HG02981 (cell line): ENCODE measurements around the gene CNTN6.

ENCODE experiments used
- ATAC-seq: cut with Tn5 transposase; IDR thresholded peaks from one replicate; pipeline ENCODE4 v1.9.1; 2021; ENCODE audit warnings: mild to moderate bottlenecking, moderate library complexity; ENCODE audit not compliant: unreplicated experiment

The CNTN6 gene

DNA sequence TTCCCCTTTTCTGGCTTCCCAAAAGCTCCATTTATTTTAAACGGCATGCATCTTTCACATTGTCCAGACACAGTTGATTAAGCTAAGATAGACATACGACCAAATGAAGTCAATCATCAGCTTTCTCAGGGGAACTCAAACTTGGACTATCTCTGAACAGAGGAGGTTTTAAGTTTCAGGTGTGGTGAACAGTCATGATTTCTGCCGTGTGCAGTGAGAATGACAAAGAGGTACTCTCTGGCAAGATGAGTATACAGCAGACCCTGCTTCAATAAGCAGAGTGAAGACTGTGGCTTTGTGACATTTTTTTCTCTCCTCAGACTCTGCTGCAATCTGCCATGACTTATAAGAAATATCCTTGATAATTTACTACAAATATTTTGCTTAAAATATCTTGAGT, 307.7 kb downstream of the CNTN6 start:
- no peak for ATAC-seq

DNA sequence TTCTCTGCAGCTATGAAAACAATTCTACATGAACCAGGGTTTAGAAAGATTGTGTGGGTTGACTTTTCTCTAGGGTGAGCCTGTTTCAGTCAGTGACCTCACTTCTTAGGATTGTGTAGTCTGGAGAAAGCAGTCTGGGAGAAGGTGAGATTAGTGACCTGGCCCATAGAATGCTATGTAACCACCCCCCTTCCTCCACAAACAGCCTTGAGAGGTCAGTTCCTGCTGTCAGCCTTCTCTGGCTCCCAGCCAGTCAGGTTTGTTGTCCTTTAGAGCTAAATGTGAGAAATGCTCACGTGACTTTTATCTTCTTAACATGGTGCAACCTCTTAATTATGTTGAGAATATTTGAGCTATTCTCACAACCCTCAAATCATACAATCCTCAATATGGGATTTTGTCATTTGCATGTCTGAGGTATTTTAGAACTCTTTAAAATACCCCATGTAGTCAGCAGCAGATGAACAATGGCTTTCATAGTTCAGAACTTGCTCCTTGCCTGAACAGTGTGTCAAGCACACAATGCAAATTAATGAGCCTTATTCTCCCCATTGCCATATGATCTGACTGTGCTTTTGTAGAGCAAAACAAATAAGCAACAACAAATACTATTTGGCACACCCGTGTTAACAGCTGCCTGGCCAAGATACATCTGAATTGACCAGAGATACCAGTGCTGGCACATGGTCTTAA, 311.6 kb downstream of the CNTN6 start:
- ATAC-seq = no peak

DNA sequence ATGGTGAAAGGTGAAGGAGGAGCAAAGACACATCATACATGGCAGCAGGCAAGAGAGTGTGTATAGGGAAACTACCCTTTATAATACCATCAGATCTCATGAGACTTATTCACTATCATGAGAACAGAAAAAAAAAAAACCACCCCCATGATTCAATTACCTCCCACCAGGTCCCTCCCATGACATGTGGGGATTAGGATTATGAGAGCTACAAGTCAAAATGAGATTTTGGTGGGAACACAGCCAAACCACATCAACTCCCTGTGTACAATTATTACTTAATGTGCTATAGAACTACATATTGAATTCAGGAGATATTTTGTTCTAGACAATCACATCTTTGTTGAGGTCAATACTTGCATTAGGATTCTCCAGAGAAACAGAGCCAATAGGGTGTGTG, 313.4 kb downstream of the CNTN6 start:
- ATAC-seq = no peak

DNA sequence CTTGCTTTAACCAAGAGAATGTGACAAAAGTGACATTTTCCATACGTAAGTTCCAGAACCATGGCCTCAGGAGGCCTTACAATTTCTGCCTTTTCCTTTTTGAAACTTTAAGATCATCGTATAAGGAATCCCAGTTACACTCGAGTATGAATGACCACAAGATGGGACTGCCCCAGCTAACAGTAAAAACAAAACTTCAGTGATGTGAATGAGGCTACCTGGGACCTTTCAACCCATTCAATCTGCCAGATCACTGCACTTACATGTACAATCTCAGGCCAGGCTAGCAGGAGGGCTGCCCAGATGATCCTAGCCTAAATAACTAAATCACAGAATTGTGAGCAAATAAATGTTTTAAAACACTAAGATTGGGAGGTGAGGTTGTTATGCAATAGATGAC, 328.8 kb downstream of the CNTN6 start:
- ATAC-seq = no peak

DNA sequence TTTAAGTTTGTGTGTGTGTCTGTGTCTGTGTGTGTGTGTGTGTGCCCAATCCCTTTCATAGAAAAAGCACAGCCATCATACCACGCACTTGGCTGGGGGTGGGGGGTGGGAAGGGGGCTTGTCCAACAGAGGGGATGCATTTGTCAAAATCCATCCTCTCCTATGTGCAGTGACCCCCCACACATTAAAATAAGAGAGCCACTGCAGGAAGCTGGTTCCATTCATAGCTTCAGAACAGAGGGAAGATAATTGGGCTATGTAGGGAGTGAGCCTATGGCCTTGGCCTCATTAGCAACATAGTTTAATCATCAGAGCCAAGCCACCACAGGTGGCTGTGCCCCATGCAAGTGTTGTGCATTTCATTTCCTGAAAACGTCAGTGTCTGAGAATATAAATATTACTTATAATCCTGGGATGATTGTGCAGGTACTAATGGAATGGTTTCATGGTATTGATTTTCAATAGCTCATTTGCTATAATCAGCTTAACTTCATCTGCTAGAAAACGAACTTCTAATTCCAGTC, 330.8 kb downstream of the CNTN6 start:
- ATAC-seq = no peak

DNA sequence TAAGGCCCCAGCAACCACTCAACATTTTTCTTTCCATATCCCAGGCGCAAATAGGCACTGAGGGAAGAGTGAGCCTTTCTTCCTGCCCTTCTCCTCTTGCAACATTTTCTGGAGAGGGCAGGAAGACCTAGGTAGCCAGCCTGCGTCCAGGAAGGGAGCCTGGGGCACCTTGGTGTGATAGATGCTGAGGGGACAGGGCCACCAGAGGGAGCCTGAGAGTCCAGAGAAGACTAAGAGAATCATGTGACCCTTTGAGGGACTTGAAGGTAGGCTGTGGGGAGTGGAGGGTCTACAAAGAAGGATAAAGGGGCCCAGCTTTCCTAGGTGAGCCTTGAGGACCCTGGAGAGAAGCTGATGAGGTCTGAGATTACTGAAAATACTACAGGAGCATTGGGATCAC, 346.6 kb downstream of the CNTN6 start:
- no peak for ATAC-seq

DNA sequence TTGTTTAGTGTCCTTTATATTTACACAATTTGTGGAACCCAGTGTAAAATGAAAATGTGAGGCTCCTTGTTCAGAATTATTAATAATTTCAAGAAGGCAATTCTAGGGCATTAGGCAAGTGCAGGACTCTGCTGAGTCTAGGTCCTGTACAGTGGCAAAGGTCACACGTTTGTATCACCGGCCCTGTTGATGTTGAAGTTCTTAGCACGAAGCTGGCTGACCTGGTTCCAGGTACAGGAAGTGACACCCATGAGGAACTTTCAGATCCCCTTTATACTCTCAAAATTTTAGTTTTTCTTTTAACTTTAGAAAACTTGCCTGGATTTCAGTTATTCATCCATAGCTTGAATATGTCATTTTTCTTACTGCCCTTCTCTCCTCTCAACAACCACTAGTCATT, 349.4 kb downstream of the CNTN6 start:
- no peak for ATAC-seq

DNA sequence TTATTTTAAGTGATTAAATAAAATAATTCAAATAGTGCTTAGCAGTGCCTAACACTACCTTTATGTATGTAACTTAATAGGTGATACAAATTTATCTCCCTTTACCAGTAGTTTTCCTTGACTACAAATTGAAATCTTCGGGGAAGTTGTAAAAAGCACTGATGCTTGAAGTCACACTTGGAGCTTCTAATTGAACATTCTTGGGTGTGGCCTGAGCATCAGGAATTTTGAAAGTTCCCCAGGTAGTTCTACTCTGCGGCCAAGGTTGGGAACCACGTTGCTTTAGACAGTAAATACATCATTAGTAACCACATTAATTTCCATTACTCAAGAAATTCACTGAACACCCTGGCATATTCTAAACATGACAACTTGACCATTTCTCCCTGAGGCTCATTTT, 351.4 kb downstream of the CNTN6 start:
- no peak for ATAC-seq

DNA sequence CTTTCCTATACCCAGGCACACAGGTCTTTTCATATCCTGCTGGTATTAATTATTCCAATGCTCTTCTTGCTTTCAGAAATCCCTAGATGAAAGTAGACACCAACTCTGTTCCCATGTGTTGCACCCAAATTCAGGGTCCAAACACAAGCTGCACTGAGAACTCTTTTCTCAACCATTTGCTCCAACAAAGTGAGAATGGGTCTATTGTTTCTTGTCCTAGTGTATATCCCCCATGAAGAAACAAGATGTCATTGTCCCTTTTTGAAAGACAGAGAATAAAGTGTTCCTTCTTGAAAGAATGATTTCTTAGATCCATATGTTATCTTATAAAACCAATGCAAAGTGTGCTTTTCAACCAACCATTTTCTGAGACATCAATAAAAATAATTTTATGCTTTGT, 353.7 kb downstream of the CNTN6 start:
- ATAC-seq = no peak

DNA sequence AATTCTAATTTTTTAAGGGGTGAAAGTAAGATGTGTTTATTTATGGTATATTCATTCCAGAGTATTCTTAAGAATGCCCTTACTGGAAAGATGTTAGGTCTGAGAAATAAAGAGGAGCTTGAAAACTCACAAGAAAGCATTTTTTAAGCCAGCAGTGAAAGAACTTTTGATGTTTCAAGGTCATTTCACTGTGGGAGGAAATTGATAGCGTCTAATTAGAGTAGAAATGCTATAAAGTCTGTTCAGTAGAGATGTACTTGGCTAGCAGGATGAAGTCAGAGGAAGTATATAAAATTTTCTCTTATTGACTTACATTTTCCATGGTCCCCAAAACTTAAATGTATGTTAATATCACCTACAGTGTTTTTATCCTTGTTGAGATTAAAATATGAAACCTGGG, 354.6 kb downstream of the CNTN6 start:
- no peak for ATAC-seq

DNA sequence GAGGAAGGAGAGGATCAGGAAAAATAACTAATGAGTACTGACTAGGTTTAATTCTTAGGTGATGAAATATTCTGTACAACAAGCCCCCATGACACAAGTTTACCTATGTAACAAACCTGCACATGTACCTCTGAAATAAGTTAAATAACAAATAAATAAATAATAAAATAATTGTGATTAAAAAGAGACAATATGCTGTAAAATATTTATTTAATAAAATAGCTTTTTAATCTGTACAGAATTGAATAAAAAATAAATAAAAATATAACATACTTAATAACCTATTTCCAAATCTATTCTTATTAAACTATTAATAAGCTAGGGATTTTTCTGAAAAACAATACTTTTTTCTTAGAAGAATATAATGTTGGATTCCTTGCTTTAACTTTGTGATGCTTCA, 355.6 kb downstream of the CNTN6 start:
- no peak for ATAC-seq
